Measurements from ENCODE around the gene MCM5. TPM values are rescaled to one million over a fixed set of nuclear protein-coding genes. Genes with fewer than 3 reads are reported as not detected.

MCM5 gene
- total and polyA plus RNA-seq, 2 of the 13 experiments (the other 11 are each of a cell fraction or from before 2014, with no cell fraction given): 40.2 to 93.5 TPM

- TF ChIP-seq MXI1 (IDR thresholded peaks at IDR 0.05; ENCODE audit: borderline replicate concordance, low read depth, low read length) (peak; percentile 48; the same call in 1 of the 3 replicates), CEBPG (CRISPR knock-in tag; IDR thresholded peaks at IDR 0.05) (no peak), SIN3B (IDR thresholded peaks at IDR 0.05; ENCODE audit: low read length) (peak; percentile 37; the same call in 1 of the 2 replicates), ZNF362 (CRISPR knock-in tag; IDR thresholded peaks at IDR 0.05; ENCODE audit: borderline replicate concordance) (no peak), TGIF2 (CRISPR knock-in tag; IDR thresholded peaks at IDR 0.05) (peak; percentile 88), SYNCRIP (IDR thresholded peaks at IDR 0.05; ENCODE audit: insufficient read depth, low read depth, low read length) (no peak), ZNF44 (CRISPR knock-in tag; IDR thresholded peaks at IDR 0.05) (peak; percentile 32; the same call in 1 of the 2 replicates), CAMTA2 (CRISPR knock-in tag; IDR thresholded peaks at IDR 0.05; ENCODE audit: borderline replicate concordance) (no peak), ZMYM3 (CRISPR knock-in tag; IDR thresholded peaks at IDR 0.05) (no peak), ELF1 (CRISPR knock-in tag; IDR thresholded peaks at IDR 0.05) (peak; percentile 92), ZBTB39 (CRISPR knock-in tag; IDR thresholded peaks at IDR 0.05) (0 out of 2 replicates have a peak, but pooled peaks have one; percentile 61), DR1 (CRISPR knock-in tag; IDR thresholded peaks at IDR 0.05) (peak; percentile 93)
- TF ChIP-seq, protein P1, sequence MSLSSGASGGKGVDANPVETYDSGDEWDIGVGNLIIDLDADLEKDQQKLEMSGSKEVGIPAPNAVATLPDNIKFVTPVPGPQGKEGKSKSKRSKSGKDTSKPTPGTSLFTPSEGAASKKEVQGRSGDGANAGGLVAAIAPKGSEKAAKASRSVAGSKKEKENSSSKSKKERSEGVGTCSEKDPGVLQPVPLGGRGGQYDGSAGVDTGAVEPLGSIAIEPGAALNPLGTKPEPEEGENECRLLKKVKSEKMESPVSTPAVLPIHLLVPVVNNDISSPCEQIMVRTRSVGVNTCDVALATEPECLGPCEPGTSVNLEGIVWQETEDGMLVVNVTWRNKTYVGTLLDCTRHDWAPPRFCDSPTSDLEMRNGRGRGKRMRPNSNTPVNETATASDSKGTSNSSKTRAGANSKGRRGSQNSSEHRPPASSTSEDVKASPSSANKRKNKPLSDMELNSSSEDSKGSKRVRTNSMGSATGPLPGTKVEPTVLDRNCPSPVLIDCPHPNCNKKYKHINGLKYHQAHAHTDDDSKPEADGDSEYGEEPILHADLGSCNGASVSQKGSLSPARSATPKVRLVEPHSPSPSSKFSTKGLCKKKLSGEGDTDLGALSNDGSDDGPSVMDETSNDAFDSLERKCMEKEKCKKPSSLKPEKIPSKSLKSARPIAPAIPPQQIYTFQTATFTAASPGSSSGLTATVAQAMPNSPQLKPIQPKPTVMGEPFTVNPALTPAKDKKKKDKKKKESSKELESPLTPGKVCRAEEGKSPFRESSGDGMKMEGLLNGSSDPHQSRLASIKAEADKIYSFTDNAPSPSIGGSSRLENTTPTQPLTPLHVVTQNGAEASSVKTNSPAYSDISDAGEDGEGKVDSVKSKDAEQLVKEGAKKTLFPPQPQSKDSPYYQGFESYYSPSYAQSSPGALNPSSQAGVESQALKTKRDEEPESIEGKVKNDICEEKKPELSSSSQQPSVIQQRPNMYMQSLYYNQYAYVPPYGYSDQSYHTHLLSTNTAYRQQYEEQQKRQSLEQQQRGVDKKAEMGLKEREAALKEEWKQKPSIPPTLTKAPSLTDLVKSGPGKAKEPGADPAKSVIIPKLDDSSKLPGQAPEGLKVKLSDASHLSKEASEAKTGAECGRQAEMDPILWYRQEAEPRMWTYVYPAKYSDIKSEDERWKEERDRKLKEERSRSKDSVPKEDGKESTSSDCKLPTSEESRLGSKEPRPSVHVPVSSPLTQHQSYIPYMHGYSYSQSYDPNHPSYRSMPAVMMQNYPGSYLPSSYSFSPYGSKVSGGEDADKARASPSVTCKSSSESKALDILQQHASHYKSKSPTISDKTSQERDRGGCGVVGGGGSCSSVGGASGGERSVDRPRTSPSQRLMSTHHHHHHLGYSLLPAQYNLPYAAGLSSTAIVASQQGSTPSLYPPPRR (CRISPR knock-in tag; IDR thresholded peaks at IDR 0.05; ENCODE audit: borderline replicate concordance): no peak
- TF ChIP-seq, protein P2, sequence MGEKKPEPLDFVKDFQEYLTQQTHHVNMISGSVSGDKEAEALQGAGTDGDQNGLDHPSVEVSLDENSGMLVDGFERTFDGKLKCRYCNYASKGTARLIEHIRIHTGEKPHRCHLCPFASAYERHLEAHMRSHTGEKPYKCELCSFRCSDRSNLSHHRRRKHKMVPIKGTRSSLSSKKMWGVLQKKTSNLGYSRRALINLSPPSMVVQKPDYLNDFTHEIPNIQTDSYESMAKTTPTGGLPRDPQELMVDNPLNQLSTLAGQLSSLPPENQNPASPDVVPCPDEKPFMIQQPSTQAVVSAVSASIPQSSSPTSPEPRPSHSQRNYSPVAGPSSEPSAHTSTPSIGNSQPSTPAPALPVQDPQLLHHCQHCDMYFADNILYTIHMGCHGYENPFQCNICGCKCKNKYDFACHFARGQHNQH (CRISPR knock-in tag; IDR thresholded peaks at IDR 0.05): 0 out of 2 replicates have a peak, but pooled peaks have one; percentile 50
These were observed at the start of gene MCM5 (continued) for GRCh38 chr22:35399678-35400500.

All from HepG2 (cell line).